ENCODE results near the gene LRRN2. TPM values are rescaled to one million over a fixed set of nuclear protein-coding genes. Genes with fewer than 3 reads are reported as not detected.

LRRN2 gene
- total RNA-seq, 2 experiments from 2014 or later: not detected

GRCh38 chr1:204680461-204680860 is 5.1 kb downstream of the LRRN2 start:
- ChIA-PET CTCF (interaction anchor here (1.8 to 1.9 kb wide), 2 partner anchors 83 to 127 kb away, joined by 5 to 7 read pairs; no protein-coding TSS in a partner anchor), POLR2A (no interaction called here)
- Mint-ChIP-seq H3K27ac (no peak overlapping the region), H3K4me1 (ENCODE audit: low read depth) (peaks cover 3% of the 10 kb centered on the region), H3K9me3 (no peaks in the 10 kb centered on the region), H3K4me3 (no peak overlapping the region), H3K36me3 (no peaks in the 10 kb centered on the region), H3K27me3 (peaks cover 15% of the 10 kb centered on the region)
- no peak for DNase-seq
- intact Hi-C loops (cut with micrococcal nuclease): no loop called here

- Mint-ChIP-seq H3K27me3 (peaks cover 15% of the 10 kb centered on the region), H3K4me3 (no peak overlapping the region), H3K4me1 (ENCODE audit: low read depth) (peaks cover 3% of the 10 kb centered on the region), H3K27ac (no peak overlapping the region), H3K9me3 (no peaks in the 10 kb centered on the region), H3K36me3 (no peaks in the 10 kb centered on the region)
- DNase-seq: no peak
- intact Hi-C loops (cut with micrococcal nuclease): no loop called here
- ChIA-PET POLR2A (no interaction called here), CTCF (interaction anchor here (1.8 to 1.9 kb wide), 2 partner anchors 84 to 127 kb away, joined by 5 to 7 read pairs; no protein-coding TSS in a partner anchor)
These were observed 5.5 kb downstream of the LRRN2 start for GRCh38 chr1:204680051-204680450.

GRCh38 chr1:204678721-204679475 is 6.6 kb downstream of the LRRN2 start:
- ChIA-PET CTCF (interaction anchor here (1.9 kb wide), 1 partner anchor 85 kb away, joined by 5 read pairs; no protein-coding TSS in a partner anchor), POLR2A (no interaction called here)
- Mint-ChIP-seq H3K27me3 (peaks cover 10% of the 10 kb centered on the region), H3K36me3 (no peaks in the 10 kb centered on the region), H3K4me1 (ENCODE audit: low read depth) (no peaks in the 10 kb centered on the region), H3K27ac (no peak overlapping the region), H3K9me3 (no peaks in the 10 kb centered on the region), H3K4me3 (no peak overlapping the region)
- intact Hi-C loops (cut with micrococcal nuclease): no loop called here
- no peak for DNase-seq

DNA sequence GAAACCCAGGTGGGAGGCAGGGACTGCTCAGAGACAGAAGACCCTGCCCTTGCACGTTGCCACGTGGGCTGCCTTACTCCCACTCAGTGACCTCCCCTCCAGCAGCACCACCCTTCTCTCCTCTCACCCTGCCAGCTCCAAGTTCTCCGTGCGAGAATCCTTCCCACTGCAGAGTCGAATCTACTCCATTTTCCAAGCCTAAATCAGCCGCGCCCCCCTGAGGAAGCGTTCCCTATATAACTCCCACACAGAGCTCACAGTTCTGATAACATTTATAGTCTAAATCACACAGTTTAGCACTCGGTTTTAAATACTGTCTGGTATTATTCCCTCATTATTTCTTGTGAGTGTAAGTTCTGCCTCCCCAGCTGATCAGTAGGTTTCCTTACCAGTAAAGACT is 7.7 kb downstream of the LRRN2 start:
- no peak for DNase-seq
- CTCF ChIA-PET: no interaction called here
- H3K4me3 Mint-ChIP-seq: no peak overlapping the region
- no peaks in the 10 kb centered on the region for H3K4me1 Mint-ChIP-seq (ENCODE audit: low read depth)
- POLR2A ChIA-PET: no interaction called here
- peaks cover 10% of the 10 kb centered on the region for H3K27me3 Mint-ChIP-seq
- H3K27ac Mint-ChIP-seq: no peak overlapping the region
- H3K9me3 Mint-ChIP-seq: no peaks in the 10 kb centered on the region
- intact Hi-C loops (cut with micrococcal nuclease): no loop called here
- no peaks in the 10 kb centered on the region for H3K36me3 Mint-ChIP-seq

DNA sequence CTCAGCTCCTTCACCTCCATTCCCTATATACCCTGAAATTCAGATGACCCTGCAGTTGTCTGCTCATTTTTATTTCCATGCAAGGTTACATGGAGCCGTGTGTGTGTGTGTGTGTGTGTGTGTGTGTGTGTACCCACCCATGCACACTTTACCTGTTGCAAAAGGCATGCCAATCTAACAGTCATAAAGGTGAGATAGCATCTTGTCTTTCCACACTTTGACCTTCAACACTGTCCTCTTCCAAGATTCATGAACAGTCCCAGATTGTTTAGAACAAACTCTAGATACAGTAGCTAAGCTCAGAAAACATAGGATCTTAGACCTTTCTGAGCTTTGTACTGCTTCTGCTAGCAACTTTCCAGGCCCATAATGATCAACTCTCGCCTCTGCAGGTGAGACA is 9.5 kb downstream of the LRRN2 start:
- H3K27me3 Mint-ChIP-seq: peaks cover 10% of the 10 kb centered on the region
- H3K9me3 Mint-ChIP-seq: no peaks in the 10 kb centered on the region
- no peaks in the 10 kb centered on the region for H3K4me1 Mint-ChIP-seq (ENCODE audit: low read depth)
- H3K36me3 Mint-ChIP-seq: no peaks in the 10 kb centered on the region
- no peak overlapping the region for H3K4me3 Mint-ChIP-seq
- no peak for DNase-seq
- ChIA-PET POLR2A (no interaction called here), CTCF (no interaction called here)
- no peak overlapping the region for H3K27ac Mint-ChIP-seq
- intact Hi-C loops (cut with micrococcal nuclease): no loop called here

DNA sequence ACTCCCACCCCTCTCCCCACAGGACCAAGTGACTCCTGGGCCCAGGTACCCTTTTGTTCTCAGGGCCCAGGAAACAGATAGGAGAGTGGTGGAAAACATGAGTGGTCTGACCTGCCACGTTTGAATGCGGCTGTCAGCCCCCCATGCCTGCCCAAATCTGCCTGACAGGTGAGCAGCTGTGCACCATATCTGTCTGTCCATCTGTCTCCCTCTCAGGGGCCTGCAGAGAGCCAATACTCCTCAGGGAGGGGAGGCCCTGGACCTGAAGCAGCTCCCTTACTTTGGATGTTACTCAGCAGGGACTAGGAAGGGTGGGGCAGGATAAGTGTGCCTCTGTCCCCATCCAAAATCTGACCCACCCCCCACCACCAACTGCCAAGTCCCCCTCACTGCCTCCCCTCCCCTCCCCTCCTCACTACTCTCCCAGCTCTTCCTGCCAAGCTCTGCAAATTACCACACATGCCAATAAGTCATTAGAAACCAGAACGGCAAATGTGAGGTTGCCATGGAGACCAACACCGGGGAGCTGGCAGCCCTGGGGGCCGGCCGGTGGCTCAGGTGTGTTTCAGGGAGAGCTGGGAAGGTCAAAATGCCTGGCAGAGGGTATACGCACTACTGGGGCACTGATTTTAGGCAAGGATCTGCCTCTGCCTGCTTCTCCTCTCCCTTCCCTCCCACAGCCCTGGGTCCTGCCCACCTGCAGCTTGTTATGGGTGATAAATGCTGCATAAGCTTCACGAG is 11.5 kb downstream of the LRRN2 start:
- H3K4me3 Mint-ChIP-seq: no peak overlapping the region
- peaks cover 7% of the 10 kb centered on the region for H3K27me3 Mint-ChIP-seq
- H3K9me3 Mint-ChIP-seq: no peaks in the 10 kb centered on the region
- no peaks in the 10 kb centered on the region for H3K4me1 Mint-ChIP-seq (ENCODE audit: low read depth)
- no peaks in the 10 kb centered on the region for H3K36me3 Mint-ChIP-seq
- intact Hi-C loops (cut with micrococcal nuclease): no loop called here
- H3K27ac Mint-ChIP-seq: no peak overlapping the region
- POLR2A ChIA-PET: no interaction called here
- CTCF ChIA-PET: interaction anchor here (1.0 kb wide), 1 partner anchor 133 kb away, joined by 3 read pairs; no protein-coding TSS in a partner anchor
- DNase-seq: no peak

DNA sequence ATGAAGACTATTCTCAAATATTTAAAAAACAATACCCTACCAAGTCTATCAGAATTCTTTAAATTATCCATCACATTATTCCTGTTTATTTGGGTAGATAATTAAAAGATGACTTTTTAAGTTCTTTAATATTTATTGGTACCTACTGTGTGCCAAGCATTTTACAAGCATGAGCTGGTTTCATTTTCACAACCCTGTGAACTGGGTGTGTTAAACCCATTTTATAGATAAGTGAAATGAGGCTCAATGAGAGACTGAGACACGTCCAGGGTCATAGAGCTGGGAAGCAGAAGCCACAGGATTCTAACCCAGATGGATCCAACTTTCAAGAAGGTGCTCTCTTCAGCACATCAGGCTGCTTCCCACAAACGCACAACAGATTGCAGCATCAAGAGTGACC is 12.3 kb downstream of the LRRN2 start:
- no peaks in the 10 kb centered on the region for H3K4me1 Mint-ChIP-seq (ENCODE audit: low read depth)
- peaks cover 7% of the 10 kb centered on the region for H3K27me3 Mint-ChIP-seq
- ChIA-PET POLR2A (no interaction called here), CTCF (no interaction called here)
- H3K27ac Mint-ChIP-seq: no peak overlapping the region
- no peak for DNase-seq
- intact Hi-C loops (cut with micrococcal nuclease): no loop called here
- H3K4me3 Mint-ChIP-seq: no peak overlapping the region
- no peaks in the 10 kb centered on the region for H3K9me3 Mint-ChIP-seq
- no peaks in the 10 kb centered on the region for H3K36me3 Mint-ChIP-seq

DNA sequence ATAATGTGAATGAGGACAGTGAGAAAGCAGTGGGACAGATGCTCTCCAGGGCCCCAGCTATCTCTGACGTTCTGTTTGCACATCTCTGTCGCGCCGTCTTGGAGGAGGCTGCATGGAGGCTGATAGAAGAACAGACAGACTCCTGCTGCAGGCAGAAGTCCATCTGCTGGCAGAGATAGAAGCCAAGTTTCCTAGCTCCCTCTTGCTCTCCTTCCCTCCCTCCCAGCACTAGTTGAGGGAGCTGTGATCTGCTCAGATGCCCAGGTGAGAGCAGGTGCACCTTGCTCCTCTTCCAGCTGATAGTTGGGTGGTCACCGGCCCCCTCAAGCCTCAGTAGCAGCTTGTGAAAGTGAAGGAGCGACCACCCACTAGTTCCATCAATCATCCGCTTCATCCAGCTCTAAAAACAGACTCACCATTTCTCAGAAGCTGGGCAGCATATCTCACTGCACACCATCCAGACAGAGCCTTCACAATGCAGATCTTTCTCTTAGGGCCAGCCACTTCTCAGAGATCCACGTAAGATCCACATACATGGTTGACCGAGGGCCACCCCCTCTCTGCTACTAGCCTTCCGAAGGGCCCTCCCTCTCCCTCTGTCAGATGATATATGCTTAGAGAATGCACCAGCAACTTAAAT is 12.9 kb downstream of the LRRN2 start:
- Mint-ChIP-seq H3K4me1 (ENCODE audit: low read depth) (no peaks in the 10 kb centered on the region), H3K27me3 (peaks cover 4% of the 10 kb centered on the region), H3K36me3 (no peaks in the 10 kb centered on the region), H3K27ac (no peak overlapping the region), H3K4me3 (no peak overlapping the region), H3K9me3 (no peaks in the 10 kb centered on the region)
- no peak for DNase-seq
- POLR2A ChIA-PET: no interaction called here
- CTCF ChIA-PET: no interaction called here
- intact Hi-C loops (cut with micrococcal nuclease): no loop called here

DNA sequence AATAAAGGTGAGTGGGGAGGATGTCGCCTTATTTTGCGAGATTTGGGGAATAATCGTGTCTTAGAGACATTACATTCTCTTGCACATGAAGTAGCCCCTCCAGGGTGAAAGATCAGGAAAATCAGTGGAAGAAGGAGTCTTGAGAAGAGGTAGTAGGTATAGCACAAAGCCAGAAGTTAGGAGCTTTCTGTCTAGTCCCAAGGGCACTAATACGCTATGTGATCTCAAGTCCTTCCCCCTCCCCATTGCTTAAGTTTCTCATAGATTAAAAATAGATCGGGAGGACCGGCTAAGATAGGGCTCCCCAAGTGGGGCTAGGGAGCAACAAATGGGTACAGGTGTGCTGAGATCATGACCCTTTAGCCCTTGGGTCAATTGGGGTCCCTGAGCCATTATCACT is 13.5 kb downstream of the LRRN2 start:
- H3K36me3 Mint-ChIP-seq: no peaks in the 10 kb centered on the region
- ChIA-PET CTCF (no interaction called here), POLR2A (no interaction called here)
- H3K27ac Mint-ChIP-seq: no peak overlapping the region
- no peak overlapping the region for H3K4me3 Mint-ChIP-seq
- no peaks in the 10 kb centered on the region for H3K9me3 Mint-ChIP-seq
- intact Hi-C loops (cut with micrococcal nuclease): no loop called here
- H3K27me3 Mint-ChIP-seq: peaks cover 2% of the 10 kb centered on the region
- no peaks in the 10 kb centered on the region for H3K4me1 Mint-ChIP-seq (ENCODE audit: low read depth)
- no peak for DNase-seq

GRCh38 chr1:204670152-204670927 is 15.2 kb downstream of the LRRN2 start:
- POLR2A ChIA-PET: no interaction called here
- CTCF ChIA-PET: no interaction called here
- Mint-ChIP-seq H3K9me3 (no peaks in the 10 kb centered on the region), H3K4me3 (no peak overlapping the region), H3K27me3 (peaks cover 2% of the 10 kb centered on the region), H3K27ac (no peak overlapping the region), H3K4me1 (ENCODE audit: low read depth) (no peaks in the 10 kb centered on the region), H3K36me3 (no peaks in the 10 kb centered on the region)
- intact Hi-C loops (cut with micrococcal nuclease): no loop called here
- no peak for DNase-seq

- H3K9me3 Mint-ChIP-seq: no peaks in the 10 kb centered on the region
- CTCF ChIA-PET: interaction anchor here (1.1 kb wide), 1 partner anchor 137 kb away, joined by 3 read pairs; no protein-coding TSS in a partner anchor
- H3K27me3 Mint-ChIP-seq: peaks cover 5% of the 10 kb centered on the region
- H3K27ac Mint-ChIP-seq: no peak overlapping the region
- POLR2A ChIA-PET: no interaction called here
- no peaks in the 10 kb centered on the region for H3K36me3 Mint-ChIP-seq
- H3K4me3 Mint-ChIP-seq: no peak overlapping the region
- DNase-seq: no peak
- H3K4me1 Mint-ChIP-seq (ENCODE audit: low read depth): no peaks in the 10 kb centered on the region
- intact Hi-C loops (cut with micrococcal nuclease): no loop called here
These were observed 16.0 kb downstream of the LRRN2 start for GRCh38 chr1:204669579-204669978.

DNA sequence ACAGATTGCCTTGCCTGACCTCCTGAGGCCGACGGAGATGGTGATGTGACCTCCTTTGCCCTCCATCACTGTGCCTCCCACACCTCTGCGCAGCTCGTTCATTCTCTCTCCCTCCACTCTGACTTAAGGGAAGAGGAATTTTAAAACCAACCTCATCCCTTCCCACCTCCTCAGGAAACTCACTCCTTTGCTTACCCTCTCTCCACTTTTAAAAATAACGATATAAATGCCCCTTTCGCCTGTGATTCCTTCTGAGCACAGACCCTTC is 21.2 kb downstream of the LRRN2 start:
- POLR2A ChIA-PET: no interaction called here
- Mint-ChIP-seq H3K4me1 (ENCODE audit: low read depth) (no peaks in the 10 kb centered on the region), H3K9me3 (no peaks in the 10 kb centered on the region), H3K4me3 (no peak overlapping the region), H3K27me3 (peaks cover 8% of the 10 kb centered on the region), H3K36me3 (no peaks in the 10 kb centered on the region), H3K27ac (no peak overlapping the region)
- DNase-seq: no peak
- intact Hi-C loops (cut with micrococcal nuclease): no loop called here
- CTCF ChIA-PET: no interaction called here
